Endometrial microvascular endothelial cells (primary cell): ENCODE data around the gene CDKAL1. TPM values are rescaled to one million over a fixed set of nuclear protein-coding genes. Genes with fewer than 3 reads are reported as not detected.

Source experiments
- in situ Hi-C: cut with HindIII; loops from 2 replicates; pipeline ENCODE4 v1.10.0; 2017; ENCODE audit warnings: low sequenced_read_pairs, low pct_unique_long_range_greater_than_20kb; ENCODE audit errors: inconsistent ontology term
- total RNA-seq: library from RNA; depleted of rRNA; stranded (reverse); fragments of >200 nt; gene quantifications from one replicate; pipeline ENCODE4 v1.2.3, GENCODE V29; 2015; ENCODE audit errors: inconsistent ontology term

Gene CDKAL1
- total RNA-seq, 1 donor from 2014 or later = 15.4 TPM

- in situ Hi-C loops = no loop called here
These were observed 299.7 kb downstream of the CDKAL1 start for GRCh38 chr6:20833881-20834515.

GRCh38 chr6:20835315-20836010 is 301.2 kb downstream of the CDKAL1 start:
- in situ Hi-C loops = no loop called here

GRCh38 chr6:20837189-20837588 is 302.9 kb downstream of the CDKAL1 start:
- in situ Hi-C loops = no loop called here

- in situ Hi-C loops = no loop called here
These were observed 303.9 kb downstream of the CDKAL1 start for GRCh38 chr6:20838113-20838512.

GRCh38 chr6:20839630-20840029 is 305.4 kb downstream of the CDKAL1 start:
- in situ Hi-C loops = no loop called here

GRCh38 chr6:20840675-20841074 is 306.4 kb downstream of the CDKAL1 start:
- in situ Hi-C loops = no loop called here

GRCh38 chr6:20841806-20842205 is 307.5 kb downstream of the CDKAL1 start:
- in situ Hi-C loops = no loop called here

- in situ Hi-C loops = no loop called here
These were observed 311.3 kb downstream of the CDKAL1 start for GRCh38 chr6:20845592-20845991.

- in situ Hi-C loops = no loop called here
These were observed 312.4 kb downstream of the CDKAL1 start for GRCh38 chr6:20846602-20847028.

- in situ Hi-C loops = no loop called here
These were observed 313.6 kb downstream of the CDKAL1 start for GRCh38 chr6:20847904-20848303.

GRCh38 chr6:20850686-20851416 is 316.6 kb downstream of the CDKAL1 start:
- in situ Hi-C loops = no loop called here

GRCh38 chr6:20851795-20852194 is 317.5 kb downstream of the CDKAL1 start:
- in situ Hi-C loops = no loop called here

- in situ Hi-C loops = no loop called here
These were observed 319.6 kb downstream of the CDKAL1 start for GRCh38 chr6:20853828-20854227.

- in situ Hi-C loops = no loop called here
These were observed 322.5 kb downstream of the CDKAL1 start for GRCh38 chr6:20856681-20857288.

- in situ Hi-C loops = no loop called here
These were observed 327.2 kb downstream of the CDKAL1 start for GRCh38 chr6:20861481-20861880.

GRCh38 chr6:20866036-20866435 is 331.8 kb downstream of the CDKAL1 start:
- in situ Hi-C loops = no loop called here

GRCh38 chr6:20866935-20867703 is 332.9 kb downstream of the CDKAL1 start:
- in situ Hi-C loops = no loop called here

GRCh38 chr6:20868397-20869096 is 334.3 kb downstream of the CDKAL1 start:
- in situ Hi-C loops = no loop called here
